IMR-90 (cell line): Measurements from ENCODE around the gene SYCE3. TPM values are rescaled to one million over a fixed set of nuclear protein-coding genes. Genes with fewer than 3 reads are reported as not detected.

Source experiments
- ATAC-seq: fragments of 200-7000 bp; cut with Tn5 transposase; 2 replicates; pipeline ENCODE4 v1.9.1; 2020; ENCODE audit warnings: low read depth, mild to moderate bottlenecking, moderate library complexity
- BruUV-seq: library from RNA; stranded (reverse); fragments of 400-500 nt; replicated peaks from 2 replicates; lab custom pipeline; 2021; lab: Mats Ljungman, UMichigan
- CTCF ChIA-PET: fragments of 300-600 bp; formaldehyde crosslinking; extraction: SDS; loops from one replicate; lab custom pipeline; 2021; ENCODE audit warnings: antibody characterized with exemption; lab: Yijun Ruan, JAX
- POLR2A ChIA-PET: fragments of 300-600 bp; sonication (Branson Sonifier 250); formaldehyde crosslinking; loops from one replicate; lab custom pipeline; 2022; ENCODE audit warnings: antibody characterized with exemption; ENCODE audit not compliant: unreplicated experiment; lab: Charles Lee
- DNase-seq: peaks from one replicate; pipeline ENCODE4 v3.0.0; 2013
- H2AFZ ChIP-seq: replicated peaks from 2 replicates; pipeline ENCODE3; 2013; ENCODE audit warnings: low read length, mild to moderate bottlenecking; ENCODE audit not compliant: poor library complexity
- H2AK5ac ChIP-seq: 2 replicates; pipeline ENCODE4 v1.6.1; 2013; ENCODE audit warnings: low read depth, low read length, inconsistent platforms
- H2AK9ac ChIP-seq: replicated peaks from 2 replicates; pipeline ENCODE3; 2013; ENCODE audit warnings: mild to moderate bottlenecking, low read depth, low read length, moderate library complexity; ENCODE audit not compliant: poor library complexity
- H2BK120ac ChIP-seq: 2 replicates; pipeline ENCODE4 v1.6.1; 2013; ENCODE audit warnings: low read depth, low read length, inconsistent platforms
- H2BK15ac ChIP-seq: 3 replicates; pipeline ENCODE4 v1.6.1; 2013; ENCODE audit warnings: low read depth, low read length, inconsistent platforms
- H2BK20ac ChIP-seq: 2 replicates; pipeline ENCODE4 v1.6.1; 2013; ENCODE audit warnings: low read depth, mild to moderate bottlenecking, inconsistent platforms, low read length, moderate library complexity
- H2BK5ac ChIP-seq: 2 replicates; pipeline ENCODE4 v1.6.1; 2013; ENCODE audit warnings: mild to moderate bottlenecking, low read depth, low read length, inconsistent platforms; ENCODE audit not compliant: poor library complexity, severe bottlenecking
- H3K14ac ChIP-seq: replicated peaks from 2 replicates; pipeline ENCODE4 v1.6.1; 2013; ENCODE audit warnings: low read depth, low read length, inconsistent platforms
- H3K18ac ChIP-seq: 2 replicates; pipeline ENCODE4 v1.6.1; 2013; ENCODE audit warnings: low read depth, low read length, control low read depth
- H3K23ac ChIP-seq: 2 replicates; pipeline ENCODE4 v1.6.1; 2013; ENCODE audit warnings: low read depth, low read length, inconsistent platforms
- H3K27ac ChIP-seq: 2 replicates; pipeline ENCODE4 v1.5.1; 2013; ENCODE audit warnings: mild to moderate bottlenecking, control low read depth, low read length; ENCODE audit not compliant: insufficient read depth
- H3K27me3 ChIP-seq: 2 replicates; pipeline ENCODE4 v1.6.1; 2013; ENCODE audit warnings: low read length; ENCODE audit not compliant: control insufficient read depth, insufficient read depth
- H3K36me3 ChIP-seq: 2 replicates; pipeline ENCODE4 v1.6.1; 2013; ENCODE audit warnings: low read length, mixed read lengths; ENCODE audit not compliant: control insufficient read depth, insufficient read depth
- H3K4ac ChIP-seq: 2 replicates; pipeline ENCODE4 v1.6.1; 2013; ENCODE audit warnings: low read depth, low read length, inconsistent platforms
- H3K4me1 ChIP-seq: 2 replicates; pipeline ENCODE4 v1.6.1; 2013; ENCODE audit warnings: low read length, mixed read lengths; ENCODE audit not compliant: control insufficient read depth, insufficient read depth
- H3K4me2 ChIP-seq: 2 replicates; pipeline ENCODE4 v1.6.1; 2013; ENCODE audit warnings: low read depth, mild to moderate bottlenecking, control low read depth, low read length, moderate library complexity
- H3K4me3 ChIP-seq: 2 replicates; pipeline ENCODE4 v1.5.1; 2013; ENCODE audit warnings: low read depth, mild to moderate bottlenecking, control low read depth, low read length, moderate library complexity; ENCODE audit not compliant: insufficient read depth
- H3K56ac ChIP-seq: 2 replicates; pipeline ENCODE4 v1.6.1; 2013; ENCODE audit warnings: low read length, inconsistent platforms; ENCODE audit not compliant: insufficient read depth; ENCODE audit errors: extremely low read depth
- H3K79me1 ChIP-seq, 2 experiments: 2 replicates each; pipeline ENCODE4 v1.6.1; 2013; ENCODE audit warnings: low read length in 2 of 2, inconsistent platforms in 1 of 2, low read depth in 1 of 2
- H3K9ac ChIP-seq: 2 replicates; pipeline ENCODE4 v1.6.1; 2013; ENCODE audit warnings: low read depth, low read length, control low read depth
- H3K9me1 ChIP-seq: 2 replicates; pipeline ENCODE4 v1.6.1; 2013; ENCODE audit warnings: low read length, inconsistent platforms; ENCODE audit not compliant: insufficient read depth
- H3K9me3 ChIP-seq: 2 replicates; pipeline ENCODE4 v1.6.1; 2013; ENCODE audit warnings: low read length; ENCODE audit not compliant: control insufficient read depth, insufficient read depth
- H4K20me1 ChIP-seq: 2 replicates; pipeline ENCODE4 v1.6.1; 2013; ENCODE audit warnings: low read length, inconsistent platforms; ENCODE audit not compliant: insufficient read depth
- H4K5ac ChIP-seq: 2 replicates; pipeline ENCODE4 v1.6.1; 2013; ENCODE audit warnings: mild to moderate bottlenecking, low read depth, low read length, control low read depth
- H4K8ac ChIP-seq, 2 experiments: 2 replicates each; pipeline ENCODE4 v1.6.1; 2013; ENCODE audit warnings: low read depth in 2 of 2, low read length in 2 of 2, control low read depth in 1 of 2, inconsistent platforms in 1 of 2
- H4K91ac ChIP-seq: 2 replicates; pipeline ENCODE4 v1.6.1; 2013; ENCODE audit warnings: low read depth, low read length, inconsistent platforms; ENCODE audit not compliant: insufficient read depth
- CHD1 ChIP-seq: IDR thresholded peaks from 2 replicates; pipeline ENCODE4 v1.6.1; 2012; ENCODE audit warnings: low read depth, low read length, improper control_type of control experiment
- MAFK ChIP-seq: IDR thresholded peaks from 2 replicates; pipeline ENCODE4 v1.6.1; 2012; ENCODE audit warnings: low read depth, low read length, improper control_type of control experiment
- MAZ ChIP-seq: IDR thresholded peaks from 2 replicates; pipeline ENCODE4 v1.6.1; 2012; ENCODE audit warnings: low read depth, mild to moderate bottlenecking, low read length, improper control_type of control experiment, moderate library complexity, borderline replicate concordance
- NFE2L2 ChIP-seq: fragments of 150-350 bp; IDR thresholded peaks from 2 replicates; pipeline ENCODE4 v1.6.1; 2016; ENCODE audit warnings: low read depth, mild to moderate bottlenecking, low read length
- POLR2A ChIP-seq: IDR thresholded peaks from 2 replicates; pipeline ENCODE4 v1.6.1; 2012; ENCODE audit warnings: mild to moderate bottlenecking, low read depth, low read length
- RAD21 ChIP-seq: IDR thresholded peaks from 2 replicates; pipeline ENCODE4 v1.6.1; 2012; ENCODE audit warnings: low read length, improper control_type of control experiment
- RCOR1 ChIP-seq: IDR thresholded peaks from 2 replicates; pipeline ENCODE4 v1.6.1; 2012; ENCODE audit warnings: mild to moderate bottlenecking, low read length, improper control_type of control experiment; ENCODE audit not compliant: insufficient replicate concordance
- RFX5 ChIP-seq: IDR thresholded peaks from 2 replicates; pipeline ENCODE4 v1.8.0; 2012; ENCODE audit warnings: low read depth, mild to moderate bottlenecking, low read length, moderate library complexity
- WGBS, 2 experiments: methylation state at CpG; one replicate each; pipeline versions ENCODE4 v1.1.5 to v1.1.7; 2013; ENCODE audit warnings: missing lambda C conversion rate in 2 of 2; ENCODE audit not compliant: insufficient read length in 1 of 2; ENCODE audit errors: extremely low coverage in 2 of 2; 5-methylcytosine and 5-hydroxymethylcytosine counted together
- dilution Hi-C: fragments of 300-500 bp; cut with HindIII; formaldehyde crosslinking; loops from one replicate; pipeline ENCODE4 v1.14.3; 2018; ENCODE audit warnings: low sequenced_read_pairs; ENCODE audit not compliant: unreplicated experiment
- in situ Hi-C: fragments of 300-500 bp; cut with MboI; formaldehyde crosslinking; loops from 3 replicates; pipeline ENCODE4 v1.14.3; 2019; ENCODE audit warnings: low sequenced_read_pairs, inconsistent platforms, mixed read lengths
- intact Hi-C: fragments of 100-400 bp; cut with micrococcal nuclease; formaldehyde crosslinking; loops from 2 replicates; pipeline ENCODE4 v1.10.0; 2022
- polyA plus RNA-seq, 3 experiments: library from polyadenylated mRNA; depleted of rRNA; stranded (reverse); fragments of >200 nt; gene quantifications; 2 replicates each; pipeline ENCODE4 v1.2.3, GENCODE V29; 2012; ENCODE audit warnings: low replicate concordance in 1 of 3
- total RNA-seq: library from RNA; depleted of rRNA; stranded (reverse); fragments of >200 nt; gene quantifications from 2 replicates; pipeline ENCODE4 v1.2.3, GENCODE V29; 2012
- TF ChIP-seq, protein P1 (sequence below): fragments of 150-350 bp; IDR thresholded peaks from 2 replicates; pipeline ENCODE4 v1.6.1; 2017; ENCODE audit warnings: mild to moderate bottlenecking, antibody characterized with exemption, low read length, low read depth

Gene SYCE3
- total and polyA plus RNA-seq, 2 of the 4 experiments (the other 2 are of a cell fraction): not detected

DNA sequence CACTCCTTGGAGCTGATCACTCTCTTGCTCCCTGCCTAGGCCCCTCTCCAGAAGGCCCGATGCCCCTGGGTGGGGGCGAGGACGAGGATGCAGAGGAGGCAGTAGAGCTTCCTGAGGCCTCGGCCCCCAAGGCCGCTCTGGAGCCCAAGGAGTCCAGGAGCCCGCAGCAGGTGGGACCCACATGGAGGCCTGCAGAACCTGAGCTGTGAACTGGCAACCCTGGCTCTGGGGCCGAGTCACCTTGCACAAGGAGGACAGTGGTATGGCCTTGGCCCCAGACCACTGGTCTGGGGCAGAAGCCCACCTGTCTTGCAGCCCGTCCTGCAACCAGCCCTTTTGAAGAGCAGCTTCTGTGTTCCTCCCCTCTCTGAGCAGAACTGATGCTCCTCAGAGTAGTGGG is 43.6 kb downstream of the SYCE3 start:
- Histone ChIP-seq H2AFZ (no peak overlapping the region), H2AK9ac (no peak overlapping the region), H3K9ac (no peak overlapping the region), H4K5ac (no peak overlapping the region), H3K14ac (no peak overlapping the region), H3K4me2 (no peak overlapping the region), H3K79me1 (peaks cover 19 to 50% of the 10 kb centered on the region in 2 experiments), H4K91ac (no peak overlapping the region), H3K4me1 (no peaks in the 10 kb centered on the region; the same call in 1 of the 2 replicates), H4K20me1 (peaks cover 15% of the 10 kb centered on the region), H3K56ac (no peak overlapping the region), H3K18ac (no peak overlapping the region), H3K36me3 (peaks cover 49% of the 10 kb centered on the region), H4K8ac (no peak overlapping the region), H2AK5ac (no peak overlapping the region), H3K9me1 (no peaks in the 10 kb centered on the region), H2BK20ac (no peak overlapping the region), H2BK5ac (no peak overlapping the region), H2BK120ac (no peak overlapping the region), H2BK15ac (no peak overlapping the region), H3K23ac (no peak overlapping the region), H3K27me3 (no peaks in the 10 kb centered on the region), H3K4ac (no peak overlapping the region), H3K4me3 (no peak overlapping the region), H3K27ac (no peak overlapping the region), H3K9me3 (no peaks in the 10 kb centered on the region)
- no peak for ATAC-seq
- no peak for DNase-seq
- ChIA-PET CTCF (no interaction called here), POLR2A (no interaction called here)
- intact Hi-C loops: no loop called here
- in situ Hi-C loops: no loop called here
- dilution Hi-C loops: no loop called here
- no TSS peak for BruUV-seq
- 94% methylated on average over 6 of the region's 8 CpGs; no CpG with 5 or more reads in 1 of the 2 experiments for WGBS, 2 experiments
- no peak for TF ChIP-seq MAZ
- no peak for TF ChIP-seq RFX5
- TF ChIP-seq CHD1: no peak
- TF ChIP-seq, protein P1, sequence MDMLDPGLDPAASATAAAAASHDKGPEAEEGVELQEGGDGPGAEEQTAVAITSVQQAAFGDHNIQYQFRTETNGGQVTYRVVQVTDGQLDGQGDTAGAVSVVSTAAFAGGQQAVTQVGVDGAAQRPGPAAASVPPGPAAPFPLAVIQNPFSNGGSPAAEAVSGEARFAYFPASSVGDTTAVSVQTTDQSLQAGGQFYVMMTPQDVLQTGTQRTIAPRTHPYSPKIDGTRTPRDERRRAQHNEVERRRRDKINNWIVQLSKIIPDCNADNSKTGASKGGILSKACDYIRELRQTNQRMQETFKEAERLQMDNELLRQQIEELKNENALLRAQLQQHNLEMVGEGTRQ: no peak
- TF ChIP-seq POLR2A: no peak
- TF ChIP-seq MAFK: no peak
- no peak for TF ChIP-seq RAD21
- TF ChIP-seq RCOR1: no peak
- TF ChIP-seq NFE2L2: no peak
